GM12878 (cell line): Measurements from ENCODE around the gene FAM170B.

ENCODE experiments used
- CBFB ChIP-seq: IDR thresholded peaks from 2 replicates; pipeline ENCODE4 v1.6.1; 2016; ENCODE audit warnings: antibody characterized with exemption, low read depth
- CTCF ChIP-seq, 3 experiments: IDR thresholded peaks in 2 of 3; conservative IDR thresholded peaks in 1 of 3; 2 replicates each; pipeline ENCODE4 v1.5.1; 2011; ENCODE audit warnings: low read depth in 3 of 3, low read length in 3 of 3, mild to moderate bottlenecking in 3 of 3, control low read depth in 2 of 3, moderate library complexity in 2 of 3, inconsistent platforms in 1 of 3, mixed read lengths in 1 of 3; ENCODE audit not compliant: control insufficient read depth in 2 of 3, insufficient read depth in 1 of 3; ENCODE audit errors: extremely low read depth in 1 of 3
- EGR1 ChIP-seq, 2 experiments: IDR thresholded peaks; 1 replicate in 1 of 2; 2 replicates in 1 of 2; pipeline ENCODE4 v1.6.1; 2011 to 2012; ENCODE audit warnings: low read depth in 2 of 2, low read length in 2 of 2, borderline replicate concordance in 1 of 2, mild to moderate bottlenecking in 1 of 2, moderate library complexity in 1 of 2
- IRF3 ChIP-seq: fragments of 450-650 bp; IDR thresholded peaks from 2 replicates; pipeline ENCODE4 v1.6.1; 2014; ENCODE audit warnings: mild to moderate bottlenecking
- NKRF ChIP-seq: fragments of 450-650 bp; conservative IDR thresholded peaks from 2 replicates; pipeline ENCODE4 v1.6.1; 2017; ENCODE audit warnings: mild to moderate bottlenecking, moderate library complexity
- PAX8 ChIP-seq: fragments of 450-650 bp; IDR thresholded peaks from 2 replicates; pipeline ENCODE4 v1.6.1; 2017; ENCODE audit warnings: mild to moderate bottlenecking, moderate library complexity
- POLR2A ChIP-seq: IDR thresholded peaks from 2 replicates; pipeline ENCODE4 v1.6.1; 2011; ENCODE audit warnings: low read depth, mild to moderate bottlenecking, low read length
- SIN3A ChIP-seq: IDR thresholded peaks from 2 replicates; pipeline ENCODE4 v1.6.1; 2012; ENCODE audit warnings: low read depth, low read length, improper control_type of control experiment
- SUZ12 ChIP-seq: fragments of 200-600 bp; sonication (generic); IDR thresholded peaks from one replicate; pipeline ENCODE4 v1.6.1; 2018; ENCODE audit warnings: antibody characterized with exemption, mild to moderate bottlenecking; ENCODE audit not compliant: unreplicated experiment
- TAF1 ChIP-seq: IDR thresholded peaks from 2 replicates; pipeline ENCODE4 v1.6.1; 2011; ENCODE audit warnings: mild to moderate bottlenecking, low read depth, low read length, borderline replicate concordance

GRCh38 chr10:49168831-49169500, 35.1 kb upstream of the FAM170B start:
- TF ChIP-seq IRF3 (no peak), POLR2A (no peak), SUZ12 (no peak), CTCF (IDR thresholded peaks at IDR 0.05 in 2 of 3, conservative IDR thresholded peaks at IDR 0.05 in 1 of 3; ENCODE audit: control insufficient read depth in 2 of 3, extremely low read depth in 1 of 3, insufficient read depth in 1 of 3, low read depth in 3 of 3, low read length in 3 of 3) (no peak), EGR1 (IDR thresholded peaks at IDR 0.05; ENCODE audit: borderline replicate concordance in 1 of 2, low read depth in 2 of 2, low read length in 2 of 2) (no peak), NKRF (no peak), SIN3A (no peak), CBFB (no peak), TAF1 (no peak), PAX8 (no peak)
